ENCODE measurements around the gene PIBF1. TPM values are rescaled to one million over a fixed set of nuclear protein-coding genes. Genes with fewer than 3 reads are reported as not detected.

Gene PIBF1
- total and polyA plus RNA-seq, 5 donors from 2014 or later, result 13.6 to 34.1 (median 19.8) TPM

- Histone ChIP-seq H3K4me1 (ENCODE audit: control insufficient read depth, insufficient read depth, low read length, poor library complexity, severe bottlenecking) (no peaks in the 10 kb centered on the region), H3K36me3 (ENCODE audit: control insufficient read depth, insufficient read depth, low read length) (peaks cover 2% of the 10 kb centered on the region), H3K9me3 (ENCODE audit: control insufficient read depth in 2 of 2, low read length in 2 of 2) (no peaks in the 10 kb centered on the region), H3K27ac (ENCODE audit: insufficient read depth, low read length, poor library complexity, severe bottlenecking) (no peak overlapping the region), H3K4me3 (ENCODE audit: low read depth, low read length) (no peak overlapping the region), H3K27me3 (ENCODE audit: control insufficient read depth, insufficient read depth, low read length) (no peaks in the 10 kb centered on the region)
- Mint-ChIP-seq H3K36me3 (peaks cover 31% of the 10 kb centered on the region), H3K27me3 (no peaks in the 10 kb centered on the region), H3K4me1 (peaks cover 0 to 13% (median 3%) of the 10 kb centered on the region in 4 donors), H3K9me3 (peaks cover 0 to 2% (median 0%) of the 10 kb centered on the region in 7 donors), H3K4me3 (no peak overlapping the region), H3K27ac (no peak overlapping the region)
- DNase-seq, result no peak
- ATAC-seq (ENCODE audit: low read depth in 2 of 2), result no peak
Measured at GRCh38 chr13:72960114-72960513, 178.2 kb downstream of the PIBF1 start.

GRCh38 chr13:72960541-72960940 is 178.6 kb downstream of the PIBF1 start:
- H3K27ac ChIP-seq (ENCODE audit: insufficient read depth, low read length, poor library complexity, severe bottlenecking), result no peak overlapping the region
- no peak overlapping the region for H3K27ac Mint-ChIP-seq
- DNase-seq, result no peak
- no peaks in the 10 kb centered on the region for H3K27me3 ChIP-seq (ENCODE audit: control insufficient read depth, insufficient read depth, low read length)
- H3K4me3 ChIP-seq (ENCODE audit: low read depth, low read length), result no peak overlapping the region
- no peaks in the 10 kb centered on the region for H3K27me3 Mint-ChIP-seq
- H3K9me3 Mint-ChIP-seq, result peaks cover 0 to 2% (median 0%) of the 10 kb centered on the region in 7 donors
- peaks cover 30% of the 10 kb centered on the region for H3K36me3 Mint-ChIP-seq
- H3K9me3 ChIP-seq (ENCODE audit: control insufficient read depth in 2 of 2, low read length in 2 of 2), result no peaks in the 10 kb centered on the region
- no peaks in the 10 kb centered on the region for H3K4me1 ChIP-seq (ENCODE audit: control insufficient read depth, insufficient read depth, low read length, poor library complexity, severe bottlenecking)
- H3K4me3 Mint-ChIP-seq, result no peak overlapping the region
- H3K36me3 ChIP-seq (ENCODE audit: control insufficient read depth, insufficient read depth, low read length), result peaks cover 4% of the 10 kb centered on the region
- H3K4me1 Mint-ChIP-seq, result peaks cover 0 to 12% (median 3%) of the 10 kb centered on the region in 4 donors
- no peak for ATAC-seq (ENCODE audit: low read depth in 2 of 2)

GRCh38 chr13:72963762-72964161 is 181.8 kb downstream of the PIBF1 start:
- Mint-ChIP-seq H3K36me3 (peaks cover 13% of the 10 kb centered on the region), H3K27ac (no peak overlapping the region), H3K27me3 (no peaks in the 10 kb centered on the region), H3K4me1 (peaks cover 0 to 3% (median 0%) of the 10 kb centered on the region in 4 donors), H3K9me3 (no peaks in the 10 kb centered on the region), H3K4me3 (no peak overlapping the region)
- H3K4me1 ChIP-seq (ENCODE audit: control insufficient read depth, insufficient read depth, low read length, poor library complexity, severe bottlenecking), result no peaks in the 10 kb centered on the region
- DNase-seq, result no peak
- H3K9me3 ChIP-seq (ENCODE audit: control insufficient read depth in 2 of 2, low read length in 2 of 2), result no peaks in the 10 kb centered on the region
- no peak overlapping the region for H3K27ac ChIP-seq (ENCODE audit: insufficient read depth, low read length, poor library complexity, severe bottlenecking)
- peaks cover 5% of the 10 kb centered on the region for H3K36me3 ChIP-seq (ENCODE audit: control insufficient read depth, insufficient read depth, low read length)
- no peaks in the 10 kb centered on the region for H3K27me3 ChIP-seq (ENCODE audit: control insufficient read depth, insufficient read depth, low read length)
- no peak for ATAC-seq (ENCODE audit: low read depth in 2 of 2)
- no peak overlapping the region for H3K4me3 ChIP-seq (ENCODE audit: low read depth, low read length)

- H3K4me1 ChIP-seq (ENCODE audit: control insufficient read depth, insufficient read depth, low read length, poor library complexity, severe bottlenecking), result no peaks in the 10 kb centered on the region
- Mint-ChIP-seq H3K36me3 (peaks cover 18% of the 10 kb centered on the region), H3K27me3 (no peaks in the 10 kb centered on the region), H3K27ac (no peak overlapping the region), H3K9me3 (no peaks in the 10 kb centered on the region), H3K4me1 (peaks cover 0 to 4% (median 0%) of the 10 kb centered on the region in 4 donors), H3K4me3 (no peak overlapping the region)
- no peaks in the 10 kb centered on the region for H3K9me3 ChIP-seq (ENCODE audit: control insufficient read depth in 2 of 2, low read length in 2 of 2)
- H3K27ac ChIP-seq (ENCODE audit: insufficient read depth, low read length, poor library complexity, severe bottlenecking), result no peak overlapping the region
- peaks cover 6% of the 10 kb centered on the region for H3K36me3 ChIP-seq (ENCODE audit: control insufficient read depth, insufficient read depth, low read length)
- no peak overlapping the region for H3K4me3 ChIP-seq (ENCODE audit: low read depth, low read length)
- ATAC-seq (ENCODE audit: low read depth in 2 of 2) (no peak), DNase-seq (no peak)
- H3K27me3 ChIP-seq (ENCODE audit: control insufficient read depth, insufficient read depth, low read length), result no peaks in the 10 kb centered on the region
Measured at GRCh38 chr13:72970301-72970880, 188.5 kb downstream of the PIBF1 start.

- no peaks in the 10 kb centered on the region for H3K9me3 ChIP-seq (ENCODE audit: control insufficient read depth in 2 of 2, low read length in 2 of 2)
- Mint-ChIP-seq H3K27me3 (no peaks in the 10 kb centered on the region), H3K27ac (no peak overlapping the region), H3K9me3 (no peaks in the 10 kb centered on the region), H3K4me1 (peaks cover 0 to 4% (median 0%) of the 10 kb centered on the region in 4 donors), H3K36me3 (peaks cover 20% of the 10 kb centered on the region), H3K4me3 (no peak overlapping the region)
- peaks cover 7% of the 10 kb centered on the region for H3K36me3 ChIP-seq (ENCODE audit: control insufficient read depth, insufficient read depth, low read length)
- DNase-seq (no peak), ATAC-seq (ENCODE audit: low read depth in 2 of 2) (no peak)
- no peaks in the 10 kb centered on the region for H3K27me3 ChIP-seq (ENCODE audit: control insufficient read depth, insufficient read depth, low read length)
- H3K27ac ChIP-seq (ENCODE audit: insufficient read depth, low read length, poor library complexity, severe bottlenecking), result no peak overlapping the region
- no peaks in the 10 kb centered on the region for H3K4me1 ChIP-seq (ENCODE audit: control insufficient read depth, insufficient read depth, low read length, poor library complexity, severe bottlenecking)
- H3K4me3 ChIP-seq (ENCODE audit: low read depth, low read length), result no peak overlapping the region
Measured at GRCh38 chr13:72970956-72971355, 189.0 kb downstream of the PIBF1 start.

GRCh38 chr13:72973234-72973633 is 191.3 kb downstream of the PIBF1 start:
- peaks cover 0 to 5% (median 2%) of the 10 kb centered on the region in 4 donors for H3K4me1 Mint-ChIP-seq
- peak overlapping the region in 1 of 4 donors; percentile 81 for H3K4me3 Mint-ChIP-seq
- no peaks in the 10 kb centered on the region for H3K9me3 ChIP-seq (ENCODE audit: control insufficient read depth in 2 of 2, low read length in 2 of 2)
- no peaks in the 10 kb centered on the region for H3K27me3 Mint-ChIP-seq
- H3K36me3 Mint-ChIP-seq, result peaks cover 18% of the 10 kb centered on the region
- H3K4me1 ChIP-seq (ENCODE audit: control insufficient read depth, insufficient read depth, low read length, poor library complexity, severe bottlenecking), result no peaks in the 10 kb centered on the region
- no peak overlapping the region for H3K4me3 ChIP-seq (ENCODE audit: low read depth, low read length)
- H3K9me3 Mint-ChIP-seq, result no peaks in the 10 kb centered on the region
- H3K27ac Mint-ChIP-seq, result peak overlapping the region in 1 of 3 donors; percentile 78
- DNase-seq, result no peak
- H3K36me3 ChIP-seq (ENCODE audit: control insufficient read depth, insufficient read depth, low read length), result peaks cover 10% of the 10 kb centered on the region
- no peaks in the 10 kb centered on the region for H3K27me3 ChIP-seq (ENCODE audit: control insufficient read depth, insufficient read depth, low read length)
- no peak overlapping the region for H3K27ac ChIP-seq (ENCODE audit: insufficient read depth, low read length, poor library complexity, severe bottlenecking)
- no peak for ATAC-seq (ENCODE audit: low read depth in 2 of 2)

GRCh38 chr13:72983085-72983768 is 201.3 kb downstream of the PIBF1 start:
- H3K4me3 Mint-ChIP-seq, result no peak overlapping the region
- no peaks in the 10 kb centered on the region for H3K9me3 Mint-ChIP-seq
- DNase-seq, result no peak
- H3K4me1 ChIP-seq (ENCODE audit: control insufficient read depth, insufficient read depth, low read length, poor library complexity, severe bottlenecking), result no peaks in the 10 kb centered on the region
- H3K36me3 Mint-ChIP-seq, result peaks cover 17% of the 10 kb centered on the region
- peaks cover 0 to 6% (median 3%) of the 10 kb centered on the region in 4 donors for H3K4me1 Mint-ChIP-seq
- ATAC-seq (ENCODE audit: low read depth in 2 of 2), result no peak
- H3K4me3 ChIP-seq (ENCODE audit: low read depth, low read length), result no peak overlapping the region
- H3K27ac ChIP-seq (ENCODE audit: insufficient read depth, low read length, poor library complexity, severe bottlenecking), result no peak overlapping the region
- no peaks in the 10 kb centered on the region for H3K36me3 ChIP-seq (ENCODE audit: control insufficient read depth, insufficient read depth, low read length)
- no peaks in the 10 kb centered on the region for H3K9me3 ChIP-seq (ENCODE audit: control insufficient read depth in 2 of 2, low read length in 2 of 2)
- peak overlapping the region in 1 of 3 donors; percentile 32 for H3K27ac Mint-ChIP-seq
- no peaks in the 10 kb centered on the region for H3K27me3 Mint-ChIP-seq
- H3K27me3 ChIP-seq (ENCODE audit: control insufficient read depth, insufficient read depth, low read length), result no peaks in the 10 kb centered on the region

- H3K27me3 Mint-ChIP-seq, result no peaks in the 10 kb centered on the region
- H3K4me3 ChIP-seq (ENCODE audit: low read depth, low read length), result no peak overlapping the region
- no peaks in the 10 kb centered on the region for H3K36me3 ChIP-seq (ENCODE audit: control insufficient read depth, insufficient read depth, low read length)
- H3K9me3 Mint-ChIP-seq, result no peaks in the 10 kb centered on the region
- H3K27ac ChIP-seq (ENCODE audit: insufficient read depth, low read length, poor library complexity, severe bottlenecking), result no peak overlapping the region
- H3K36me3 Mint-ChIP-seq, result peaks cover 18% of the 10 kb centered on the region
- DNase-seq (no peak), ATAC-seq (ENCODE audit: low read depth in 2 of 2) (no peak)
- no peaks in the 10 kb centered on the region for H3K27me3 ChIP-seq (ENCODE audit: control insufficient read depth, insufficient read depth, low read length)
- no peaks in the 10 kb centered on the region for H3K9me3 ChIP-seq (ENCODE audit: control insufficient read depth in 2 of 2, low read length in 2 of 2)
- H3K27ac Mint-ChIP-seq, result no peak overlapping the region
- H3K4me1 ChIP-seq (ENCODE audit: control insufficient read depth, insufficient read depth, low read length, poor library complexity, severe bottlenecking), result no peaks in the 10 kb centered on the region
- peaks cover 0 to 6% (median 2%) of the 10 kb centered on the region in 4 donors for H3K4me1 Mint-ChIP-seq
- H3K4me3 Mint-ChIP-seq, result no peak overlapping the region
Measured at GRCh38 chr13:72985610-72986009, 203.7 kb downstream of the PIBF1 start.

All from CD4-positive, CD25-positive, alpha-beta regulatory T cell (primary cell).